Activated CD8-positive, alpha-beta T cell treated with anti-CD3 and anti-CD28 coated beads for 36 hours (primary cell): ENCODE measurements around the gene RAB21. TPM values are rescaled to one million over a fixed set of nuclear protein-coding genes. Genes with fewer than 3 reads are reported as not detected.

Experiments used
- ATAC-seq: fragments of 200-7000 bp; cut with Tn5 transposase; one replicate; pipeline ENCODE4 v1.10.0; 2021; ENCODE audit warnings: mild to moderate bottlenecking, moderate library complexity
- CTCF ChIA-PET: fragments of 350-600 bp; sonication (Branson Sonifier 250); formaldehyde crosslinking; loops from one replicate; lab custom pipeline; 2021; ENCODE audit warnings: antibody characterized with exemption; lab: Charles Lee
- POLR2A ChIA-PET: fragments of 350-600 bp; sonication (Branson Sonifier 250); formaldehyde crosslinking; loops from one replicate; lab custom pipeline; 2021; ENCODE audit warnings: antibody characterized with exemption; lab: Charles Lee
- DNase-seq: peaks from one replicate; pipeline ENCODE4 v3.0.0-alpha.2; 2020
- H3K27ac Mint-ChIP-seq: one replicate; pipeline ENCODE4 v1.8.0; 2021; ENCODE audit warnings: mild to moderate bottlenecking, mixed read lengths
- H3K27me3 Mint-ChIP-seq: one replicate; pipeline ENCODE4 v1.8.0; 2021; ENCODE audit warnings: mixed read lengths
- H3K36me3 Mint-ChIP-seq: one replicate; pipeline ENCODE4 v1.8.0; 2021; ENCODE audit warnings: low read depth, mixed read lengths
- H3K4me1 Mint-ChIP-seq: one replicate; pipeline ENCODE4 v1.8.0; 2021; ENCODE audit warnings: low read depth, mixed read lengths
- H3K4me3 Mint-ChIP-seq: one replicate; pipeline ENCODE4 v1.8.0; 2021; ENCODE audit warnings: mild to moderate bottlenecking, moderate library complexity, mixed read lengths
- H3K9me3 Mint-ChIP-seq: one replicate; pipeline ENCODE4 v1.8.0; 2021; ENCODE audit warnings: mixed read lengths
- intact Hi-C: fragments of 100-400 bp; cut with micrococcal nuclease; formaldehyde crosslinking; loops from one replicate; pipeline ENCODE4 v1.10.0; 2022
- total RNA-seq, 2 experiments: library from RNA; stranded (reverse); gene quantifications; one replicate each; pipeline ENCODE4 v1.2.3, GENCODE V29; 2021
- TF ChIP-seq, protein P1 (sequence below): fragments of 200-600 bp; IDR thresholded peaks from one replicate; pipeline ENCODE4 v1.8.0; 2022; ENCODE audit warnings: antibody characterized with exemption, mild to moderate bottlenecking

Gene RAB21
- total RNA-seq, 2 experiments from 2014 or later, result 78.1 to 88.6 TPM

DNA sequence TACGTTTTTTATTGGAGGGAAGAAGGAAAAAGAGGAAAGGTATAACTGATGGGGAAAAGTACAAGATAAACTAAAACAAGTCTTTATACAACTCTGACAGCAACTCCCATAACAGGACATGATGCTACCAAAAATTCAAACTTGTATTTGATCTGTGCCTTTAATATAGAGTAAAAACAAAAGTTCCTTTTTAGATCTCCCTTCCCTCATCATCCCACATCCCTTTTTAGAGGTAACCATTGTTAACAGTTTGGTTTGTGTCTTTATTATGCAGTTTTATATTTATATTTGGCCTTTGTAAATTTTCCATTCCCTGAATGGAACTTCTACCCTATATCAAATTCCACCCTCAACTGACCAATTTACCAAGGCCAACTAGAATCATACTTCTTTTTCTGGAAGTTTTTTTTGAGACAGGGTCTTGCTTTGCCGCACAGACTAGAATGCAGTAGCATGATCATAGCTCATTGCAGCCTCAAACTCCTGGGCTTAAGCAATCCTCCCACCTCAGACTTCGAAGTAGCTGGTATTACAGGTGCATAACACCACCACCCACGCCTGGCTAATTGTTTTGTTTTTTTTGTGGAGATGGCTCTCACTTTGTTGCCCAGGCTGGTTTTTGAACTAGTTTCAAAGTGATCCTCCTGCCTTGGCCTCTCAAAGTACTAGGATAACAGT is 36.9 kb downstream of the RAB21 start:
- H3K27me3 Mint-ChIP-seq, result no peaks in the 10 kb centered on the region
- ChIA-PET POLR2A (no interaction called here), CTCF (interaction anchor here (0.9 to 1.8 kb wide), 2 partner anchors 9 to 11 kb away, joined by 3 to 12 read pairs; no protein-coding TSS in a partner anchor)
- TF ChIP-seq, protein P1, sequence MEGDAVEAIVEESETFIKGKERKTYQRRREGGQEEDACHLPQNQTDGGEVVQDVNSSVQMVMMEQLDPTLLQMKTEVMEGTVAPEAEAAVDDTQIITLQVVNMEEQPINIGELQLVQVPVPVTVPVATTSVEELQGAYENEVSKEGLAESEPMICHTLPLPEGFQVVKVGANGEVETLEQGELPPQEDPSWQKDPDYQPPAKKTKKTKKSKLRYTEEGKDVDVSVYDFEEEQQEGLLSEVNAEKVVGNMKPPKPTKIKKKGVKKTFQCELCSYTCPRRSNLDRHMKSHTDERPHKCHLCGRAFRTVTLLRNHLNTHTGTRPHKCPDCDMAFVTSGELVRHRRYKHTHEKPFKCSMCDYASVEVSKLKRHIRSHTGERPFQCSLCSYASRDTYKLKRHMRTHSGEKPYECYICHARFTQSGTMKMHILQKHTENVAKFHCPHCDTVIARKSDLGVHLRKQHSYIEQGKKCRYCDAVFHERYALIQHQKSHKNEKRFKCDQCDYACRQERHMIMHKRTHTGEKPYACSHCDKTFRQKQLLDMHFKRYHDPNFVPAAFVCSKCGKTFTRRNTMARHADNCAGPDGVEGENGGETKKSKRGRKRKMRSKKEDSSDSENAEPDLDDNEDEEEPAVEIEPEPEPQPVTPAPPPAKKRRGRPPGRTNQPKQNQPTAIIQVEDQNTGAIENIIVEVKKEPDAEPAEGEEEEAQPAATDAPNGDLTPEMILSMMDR, result no peak
- peaks cover 17% of the 10 kb centered on the region for H3K36me3 Mint-ChIP-seq
- ATAC-seq (no peak), DNase-seq (no peak)
- peak overlapping the region; percentile 24 for H3K27ac Mint-ChIP-seq
- H3K4me3 Mint-ChIP-seq, result no peak overlapping the region
- intact Hi-C loops, result no loop called here
- peaks cover 11% of the 10 kb centered on the region for H3K4me1 Mint-ChIP-seq
- H3K9me3 Mint-ChIP-seq, result no peaks in the 10 kb centered on the region

DNA sequence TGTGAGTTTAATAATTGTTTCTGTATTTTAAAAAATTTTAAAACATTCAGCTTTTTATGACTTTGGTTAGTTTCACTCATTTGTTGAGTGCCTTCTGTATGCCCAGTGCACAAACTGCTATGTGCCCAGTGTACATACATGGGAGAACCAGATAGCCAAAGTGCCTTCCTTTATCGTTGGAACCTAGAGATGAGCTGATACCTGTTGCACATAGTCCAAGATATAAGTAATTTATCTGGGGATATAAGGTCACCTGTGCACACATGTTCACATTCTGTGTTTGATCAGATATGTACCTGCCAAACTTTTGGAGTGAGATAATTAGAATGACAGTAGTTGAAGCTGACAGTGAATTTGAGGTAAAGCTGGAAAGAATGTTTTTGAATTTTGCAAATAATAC is 37.9 kb downstream of the RAB21 start:
- CTCF ChIA-PET, result interaction anchor here (0.9 to 1.8 kb wide), 2 partner anchors 10 to 12 kb away, joined by 3 to 12 read pairs; no protein-coding TSS in a partner anchor
- peaks cover 9% of the 10 kb centered on the region for H3K36me3 Mint-ChIP-seq
- no peaks in the 10 kb centered on the region for H3K9me3 Mint-ChIP-seq
- peaks cover 3% of the 10 kb centered on the region for H3K4me1 Mint-ChIP-seq
- DNase-seq, result no peak
- POLR2A ChIA-PET, result no interaction called here
- intact Hi-C loops, result no loop called here
- no peak overlapping the region for H3K27ac Mint-ChIP-seq
- ATAC-seq, result no peak
- no peak overlapping the region for H3K4me3 Mint-ChIP-seq
- H3K27me3 Mint-ChIP-seq, result no peaks in the 10 kb centered on the region
- TF ChIP-seq, protein P1, result no peak

DNA sequence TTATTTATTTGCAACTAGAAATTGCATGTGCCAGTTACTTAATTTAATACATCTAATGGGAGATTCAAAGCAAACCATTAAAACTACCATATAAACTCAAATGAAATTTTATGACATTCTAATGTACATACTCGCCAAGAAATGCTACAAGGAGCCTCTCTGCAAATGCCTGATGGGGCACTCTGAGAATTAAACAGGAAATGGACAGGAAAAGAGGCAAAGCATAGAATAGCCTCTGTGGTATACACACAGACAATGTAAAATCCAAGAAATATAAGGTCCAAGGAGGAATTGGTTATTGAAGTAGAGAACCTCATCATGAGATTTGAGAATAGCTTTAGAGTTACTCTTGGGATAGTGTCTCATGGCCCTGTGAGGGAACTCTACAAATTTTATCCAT is 41.2 kb downstream of the RAB21 start:
- ATAC-seq (no peak), DNase-seq (no peak)
- Mint-ChIP-seq H3K4me3 (no peak overlapping the region), H3K27ac (no peak overlapping the region), H3K4me1 (no peaks in the 10 kb centered on the region), H3K9me3 (no peaks in the 10 kb centered on the region), H3K36me3 (peaks cover 2% of the 10 kb centered on the region), H3K27me3 (no peaks in the 10 kb centered on the region)
- TF ChIP-seq, protein P1, result no peak
- ChIA-PET CTCF (interaction anchor here (3.4 kb wide), 1 partner anchor 16 kb away, joined by 12 read pairs; no protein-coding TSS in a partner anchor), POLR2A (no interaction called here)
- intact Hi-C loops, result no loop called here

DNA sequence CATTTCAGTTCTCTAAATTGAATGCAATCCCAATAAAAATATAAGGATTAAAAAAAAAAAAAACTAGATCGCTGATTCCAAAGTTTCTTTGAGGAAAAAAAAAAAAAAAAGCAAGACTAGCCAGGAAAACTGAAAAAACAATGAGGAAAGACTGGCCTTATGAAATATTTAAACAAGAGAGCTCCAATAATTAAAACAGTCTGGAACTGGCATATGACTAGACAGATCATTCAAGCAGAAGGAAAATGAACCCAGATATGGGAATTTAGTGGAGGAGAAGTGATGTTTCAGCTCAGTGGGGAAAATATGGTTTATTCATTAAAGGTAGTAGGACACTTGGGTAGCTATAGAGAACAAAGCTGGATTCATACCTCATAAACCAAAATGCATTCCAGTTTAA is 42.9 kb downstream of the RAB21 start:
- H3K4me3 Mint-ChIP-seq, result no peak overlapping the region
- intact Hi-C loops, result no loop called here
- no peaks in the 10 kb centered on the region for H3K36me3 Mint-ChIP-seq
- TF ChIP-seq, protein P1, result no peak
- CTCF ChIA-PET, result interaction anchor here (3.4 kb wide), 1 partner anchor 18 kb away, joined by 12 read pairs; no protein-coding TSS in a partner anchor
- no peaks in the 10 kb centered on the region for H3K4me1 Mint-ChIP-seq
- ATAC-seq (no peak), DNase-seq (no peak)
- H3K27ac Mint-ChIP-seq, result no peak overlapping the region
- POLR2A ChIA-PET, result no interaction called here
- H3K9me3 Mint-ChIP-seq, result no peaks in the 10 kb centered on the region
- H3K27me3 Mint-ChIP-seq, result no peaks in the 10 kb centered on the region

DNA sequence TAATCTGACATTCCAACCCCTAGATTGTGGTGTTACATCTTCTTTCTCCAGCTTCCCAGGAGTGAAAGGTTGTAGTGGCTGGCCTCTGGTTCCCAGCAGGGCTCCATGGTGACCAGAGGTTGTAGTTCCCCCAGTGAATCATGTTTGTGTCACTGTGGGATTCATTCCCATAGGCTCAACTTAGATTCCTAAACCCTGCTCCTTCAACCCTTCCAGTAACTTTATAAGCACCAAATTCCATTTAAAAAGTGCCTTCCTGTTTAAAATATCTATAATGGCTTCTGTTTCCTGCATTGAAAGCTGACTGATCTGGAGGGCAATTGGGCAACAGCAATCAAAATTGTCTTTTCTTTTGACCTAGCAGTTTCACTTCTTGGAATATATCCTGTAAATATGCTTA is 44.4 kb downstream of the RAB21 start:
- CTCF ChIA-PET, result no interaction called here
- H3K27ac Mint-ChIP-seq, result no peak overlapping the region

More for the DNA sequence above, 44.4 kb downstream of the RAB21 start:
- H3K9me3 Mint-ChIP-seq, result no peaks in the 10 kb centered on the region
- H3K27me3 Mint-ChIP-seq, result peaks cover 1% of the 10 kb centered on the region
- DNase-seq (no peak), ATAC-seq (no peak)
- no peaks in the 10 kb centered on the region for H3K36me3 Mint-ChIP-seq
- POLR2A ChIA-PET, result no interaction called here
- TF ChIP-seq, protein P1, result no peak
- intact Hi-C loops, result no loop called here
- no peaks in the 10 kb centered on the region for H3K4me1 Mint-ChIP-seq
- H3K4me3 Mint-ChIP-seq, result no peak overlapping the region
